Measurements from ENCODE around the gene RNU1-2. TPM values are rescaled to one million over a fixed set of nuclear protein-coding genes. Genes with fewer than 3 reads are reported as not detected.
"Not testable (repeated sequence)": the region's sequence is repeated elsewhere in the genome, so short reads cannot be mapped to it uniquely, and the experiment has no call there.

RNU1-2 gene
- total RNA-seq, 1 experiment from 2014 or later = 2,051 TPM

- H3T11ph ChIP-seq (ENCODE audit: low read length); H3K23me2 ChIP-seq (ENCODE audit: insufficient read length, low read depth, low read length, poor library complexity, severe bottlenecking); H2AFZ ChIP-seq (ENCODE audit: low read length); H3K27ac ChIP-seq (ENCODE audit: insufficient read length, low read depth, low read length); H2BK15ac ChIP-seq (ENCODE audit: low read depth, low read length); H2AK5ac ChIP-seq (ENCODE audit: insufficient read length, low read length); H3K4me1 ChIP-seq (ENCODE audit: insufficient read depth, low read length); H3K4me2 ChIP-seq (ENCODE audit: insufficient read depth, insufficient read length, low read length); H2BK5ac ChIP-seq (ENCODE audit: insufficient read length, low read length); H4K8ac ChIP-seq (replicated peaks; ENCODE audit: insufficient read length, low read depth, low read length); H3K79me1 ChIP-seq (ENCODE audit: insufficient read depth, low read depth, low read length, poor library complexity, severe bottlenecking); H3K27ac Mint-ChIP-seq; H3K27me3 Mint-ChIP-seq (ENCODE audit: low read depth); H3K9me3 ChIP-seq (ENCODE audit: control insufficient read depth, low read depth, low read length); H3K56ac ChIP-seq (ENCODE audit: insufficient read length, low read depth, low read length); H3K18ac ChIP-seq (ENCODE audit: insufficient read length, low read depth, low read length); H3K4ac ChIP-seq (ENCODE audit: low read depth, low read length); H2BK20ac ChIP-seq (ENCODE audit: low read depth, low read length, poor library complexity, severe bottlenecking); H3K9me3 Mint-ChIP-seq; H3K79me2 ChIP-seq (ENCODE audit: insufficient read depth, low read length); H3K14ac ChIP-seq (ENCODE audit: insufficient read depth, low read length); H4K20me1 ChIP-seq (ENCODE audit: control insufficient read depth, insufficient read depth, insufficient read length); H3K4me3 Mint-ChIP-seq; DNase-seq; H2BK120ac ChIP-seq (ENCODE audit: low read depth, low read length, poor library complexity, severe bottlenecking); H3K9ac ChIP-seq (ENCODE audit: extremely low read depth, insufficient read length, low read length); H4K5ac ChIP-seq (ENCODE audit: insufficient read length, low read depth, low read length); H4K91ac ChIP-seq (ENCODE audit: insufficient read length, low read depth, low read length); H3K27me3 ChIP-seq (ENCODE audit: insufficient read depth, low read length); H2BK12ac ChIP-seq (ENCODE audit: insufficient read length, low read depth, low read length); H3K23ac ChIP-seq (ENCODE audit: insufficient read length, low read depth, low read length): not testable (repeated sequence)
- no CpG with 5 or more reads among the region's 16 CpGs for WGBS (ENCODE audit: extremely low coverage, insufficient read length, low lambda C conversion rate)
- peaks cover 22 to 44% (median 36%) of the 10 kb centered on the region in 3 experiments for H3K36me3 Mint-ChIP-seq (ENCODE audit: insufficient read depth in 1 of 3, low read depth in 3 of 3)
- peaks cover 8 to 13% of the 10 kb centered on the region in 2 experiments for H3K4me1 Mint-ChIP-seq
Observed at GRCh38 chr1:16936580-16936979, 40.8 kb downstream of the RNU1-2 start.
